ENCODE measurements around the gene EMP1.

The EMP1 gene

GRCh38 chr12:13198241-13198640 is 1.7 kb downstream of the EMP1 start:
- peaks cover 47% of the 10 kb centered on the region for H3K27me3 ChIP-seq
- peaks cover 0 to 8% of the 10 kb centered on the region in 2 experiments for H3K4me1 ChIP-seq (ENCODE audit: control insufficient read depth in 1 of 2, insufficient read depth in 1 of 2, low read depth in 1 of 2, low read length in 1 of 2)
- no peak for TF ChIP-seq CTCF (IDR thresholded peaks at IDR 0.05)
- no peak overlapping the region for H3K4me3 ChIP-seq (ENCODE audit: low read depth in 1 of 2, low read length in 1 of 2)
- H3K9me3 ChIP-seq, result no peaks in the 10 kb centered on the region
- H3K27ac ChIP-seq, result no peak overlapping the region
- H3K36me3 ChIP-seq, result no peaks in the 10 kb centered on the region

- no peaks in the 10 kb centered on the region for H3K36me3 ChIP-seq
- H3K4me3 ChIP-seq (ENCODE audit: low read depth in 1 of 2, low read length in 1 of 2), result no peak overlapping the region
- no peak overlapping the region for H3K27ac ChIP-seq
- no peaks in the 10 kb centered on the region for H3K9me3 ChIP-seq
- H3K4me1 ChIP-seq (ENCODE audit: control insufficient read depth in 1 of 2, insufficient read depth in 1 of 2, low read depth in 1 of 2, low read length in 1 of 2), result peaks cover 0 to 8% of the 10 kb centered on the region in 2 experiments
- peaks cover 47% of the 10 kb centered on the region for H3K27me3 ChIP-seq
- no peak for TF ChIP-seq CTCF (IDR thresholded peaks at IDR 0.05)
These were observed 2.4 kb downstream of the EMP1 start for GRCh38 chr12:13198876-13199275.

GRCh38 chr12:13199592-13199991 is 3.1 kb downstream of the EMP1 start:
- Histone ChIP-seq H3K27ac (no peak overlapping the region), H3K4me3 (ENCODE audit: low read depth in 1 of 2, low read length in 1 of 2) (no peak overlapping the region), H3K9me3 (no peaks in the 10 kb centered on the region), H3K27me3 (peaks cover 47% of the 10 kb centered on the region), H3K4me1 (ENCODE audit: control insufficient read depth in 1 of 2, insufficient read depth in 1 of 2, low read depth in 1 of 2, low read length in 1 of 2) (peaks cover 0 to 8% of the 10 kb centered on the region in 2 experiments), H3K36me3 (no peaks in the 10 kb centered on the region)
- no peak for TF ChIP-seq CTCF (IDR thresholded peaks at IDR 0.05)

GRCh38 chr12:13200841-13201240 is 4.3 kb downstream of the EMP1 start:
- no peak overlapping the region for H3K27ac ChIP-seq
- no peak overlapping the region for H3K4me3 ChIP-seq (ENCODE audit: low read depth in 1 of 2, low read length in 1 of 2)

GRCh38 chr12:13203034-13203922 is 6.8 kb downstream of the EMP1 start:
- no peak overlapping the region for H3K27ac ChIP-seq
- H3K27me3 ChIP-seq, result peaks cover 27% of the 10 kb centered on the region
- H3K4me3 ChIP-seq (ENCODE audit: low read depth in 1 of 2, low read length in 1 of 2), result no peak overlapping the region
- no peaks in the 10 kb centered on the region for H3K4me1 ChIP-seq (ENCODE audit: control insufficient read depth in 1 of 2, insufficient read depth in 1 of 2, low read depth in 1 of 2, low read length in 1 of 2)
- no peaks in the 10 kb centered on the region for H3K9me3 ChIP-seq
- TF ChIP-seq CTCF (IDR thresholded peaks at IDR 0.05), result no peak
- no peaks in the 10 kb centered on the region for H3K36me3 ChIP-seq

More at GRCh38 chr12:13200841-13201240, 4.3 kb downstream of the EMP1 start:
- no peak for TF ChIP-seq CTCF (IDR thresholded peaks at IDR 0.05)
- H3K36me3 ChIP-seq, result no peaks in the 10 kb centered on the region
- no peaks in the 10 kb centered on the region for H3K9me3 ChIP-seq
- H3K4me1 ChIP-seq (ENCODE audit: control insufficient read depth in 1 of 2, insufficient read depth in 1 of 2, low read depth in 1 of 2, low read length in 1 of 2), result peaks cover 0 to 8% of the 10 kb centered on the region in 2 experiments
- H3K27me3 ChIP-seq, result peaks cover 48% of the 10 kb centered on the region

Measured in neutrophil (primary cell).